Measurements from ENCODE around the gene ACADSB. TPM values are rescaled to one million over a fixed set of nuclear protein-coding genes. Genes with fewer than 3 reads are reported as not detected.

The ACADSB gene
- total RNA-seq, 2 experiments from 2014 or later: 15.4 to 17.3 TPM

GRCh38 chr10:123087348-123087747 lies 78.5 kb downstream of the ACADSB start:
- no peak overlapping the region for H3K27ac Mint-ChIP-seq
- no peak overlapping the region for H3K4me3 Mint-ChIP-seq
- CTCF ChIA-PET: no interaction called here
- peaks cover 7% of the 10 kb centered on the region for H3K27me3 Mint-ChIP-seq (ENCODE audit: low read depth)
- no peaks in the 10 kb centered on the region for H3K9me3 Mint-ChIP-seq (ENCODE audit: insufficient read depth)
- POLR2A ChIA-PET: no interaction called here
- DNase-seq (no peak), ATAC-seq (no peak)
- no peaks in the 10 kb centered on the region for H3K36me3 Mint-ChIP-seq (ENCODE audit: low read depth)
- peaks cover 4% of the 10 kb centered on the region for H3K4me1 Mint-ChIP-seq (ENCODE audit: low read depth)

GRCh38 chr10:123087786-123088185 lies 79.0 kb downstream of the ACADSB start:
- no peak overlapping the region for H3K27ac Mint-ChIP-seq
- no peaks in the 10 kb centered on the region for H3K36me3 Mint-ChIP-seq (ENCODE audit: low read depth)
- DNase-seq (no peak), ATAC-seq (no peak)
- peaks cover 9% of the 10 kb centered on the region for H3K27me3 Mint-ChIP-seq (ENCODE audit: low read depth)
- no peak overlapping the region for H3K4me3 Mint-ChIP-seq
- CTCF ChIA-PET: no interaction called here
- H3K4me1 Mint-ChIP-seq (ENCODE audit: low read depth): peaks cover 4% of the 10 kb centered on the region
- H3K9me3 Mint-ChIP-seq (ENCODE audit: insufficient read depth): no peaks in the 10 kb centered on the region
- POLR2A ChIA-PET: no interaction called here

- H3K4me3 Mint-ChIP-seq: no peak overlapping the region
- H3K9me3 Mint-ChIP-seq (ENCODE audit: insufficient read depth): no peaks in the 10 kb centered on the region
- H3K36me3 Mint-ChIP-seq (ENCODE audit: low read depth): no peaks in the 10 kb centered on the region
- ATAC-seq (no peak), DNase-seq (no peak)
- ChIA-PET POLR2A (interaction anchor here (0.7 kb wide), 1 partner anchor 66 kb away, joined by 3 read pairs; no protein-coding TSS in a partner anchor), CTCF (no interaction called here)
- peaks cover 9% of the 10 kb centered on the region for H3K27me3 Mint-ChIP-seq (ENCODE audit: low read depth)
- H3K27ac Mint-ChIP-seq: no peak overlapping the region
- peaks cover 4% of the 10 kb centered on the region for H3K4me1 Mint-ChIP-seq (ENCODE audit: low read depth)
Observed at GRCh38 chr10:123092635-123093414, 84.0 kb downstream of the ACADSB start.

- H3K9me3 Mint-ChIP-seq (ENCODE audit: insufficient read depth): no peaks in the 10 kb centered on the region
- peaks cover 4% of the 10 kb centered on the region for H3K4me1 Mint-ChIP-seq (ENCODE audit: low read depth)
- H3K27me3 Mint-ChIP-seq (ENCODE audit: low read depth): peaks cover 9% of the 10 kb centered on the region
- ChIA-PET POLR2A (interaction anchor here (0.7 kb wide), 1 partner anchor 65 kb away, joined by 3 read pairs; no protein-coding TSS in a partner anchor), CTCF (no interaction called here)
- DNase-seq (no peak), ATAC-seq (no peak)
- H3K27ac Mint-ChIP-seq: no peak overlapping the region
- H3K36me3 Mint-ChIP-seq (ENCODE audit: low read depth): no peaks in the 10 kb centered on the region
- no peak overlapping the region for H3K4me3 Mint-ChIP-seq
Observed at GRCh38 chr10:123093489-123093888, 84.7 kb downstream of the ACADSB start.

GRCh38 chr10:123096452-123096851 lies 87.6 kb downstream of the ACADSB start:
- Mint-ChIP-seq H3K9me3 (ENCODE audit: insufficient read depth) (no peaks in the 10 kb centered on the region), H3K36me3 (ENCODE audit: low read depth) (no peaks in the 10 kb centered on the region), H3K27ac (no peak overlapping the region), H3K27me3 (ENCODE audit: low read depth) (peaks cover 6% of the 10 kb centered on the region), H3K4me1 (ENCODE audit: low read depth) (no peaks in the 10 kb centered on the region), H3K4me3 (no peak overlapping the region)
- ChIA-PET POLR2A (no interaction called here), CTCF (no interaction called here)
- ATAC-seq (no peak), DNase-seq (no peak)

GRCh38 chr10:123097039-123097438 lies 88.2 kb downstream of the ACADSB start:
- Mint-ChIP-seq H3K4me1 (ENCODE audit: low read depth) (no peaks in the 10 kb centered on the region), H3K36me3 (ENCODE audit: low read depth) (no peaks in the 10 kb centered on the region), H3K27ac (no peak overlapping the region), H3K4me3 (no peak overlapping the region), H3K27me3 (ENCODE audit: low read depth) (peaks cover 6% of the 10 kb centered on the region), H3K9me3 (ENCODE audit: insufficient read depth) (no peaks in the 10 kb centered on the region)
- POLR2A ChIA-PET: no interaction called here
- ATAC-seq (no peak), DNase-seq (no peak)
- CTCF ChIA-PET: no interaction called here

GRCh38 chr10:123100030-123100762 lies 91.4 kb downstream of the ACADSB start:
- no peak overlapping the region for H3K27ac Mint-ChIP-seq
- H3K4me3 Mint-ChIP-seq: no peak overlapping the region
- ATAC-seq (no peak), DNase-seq (no peak)
- no peaks in the 10 kb centered on the region for H3K27me3 Mint-ChIP-seq (ENCODE audit: low read depth)
- no peaks in the 10 kb centered on the region for H3K36me3 Mint-ChIP-seq (ENCODE audit: low read depth)
- no peaks in the 10 kb centered on the region for H3K4me1 Mint-ChIP-seq (ENCODE audit: low read depth)
- no peaks in the 10 kb centered on the region for H3K9me3 Mint-ChIP-seq (ENCODE audit: insufficient read depth)
- ChIA-PET POLR2A (no interaction called here), CTCF (no interaction called here)

GRCh38 chr10:123101872-123102271 lies 93.1 kb downstream of the ACADSB start:
- ATAC-seq (no peak), DNase-seq (no peak)
- ChIA-PET POLR2A (no interaction called here), CTCF (no interaction called here)
- no peak overlapping the region for H3K27ac Mint-ChIP-seq
- H3K9me3 Mint-ChIP-seq (ENCODE audit: insufficient read depth): no peaks in the 10 kb centered on the region
- no peak overlapping the region for H3K4me3 Mint-ChIP-seq
- no peaks in the 10 kb centered on the region for H3K4me1 Mint-ChIP-seq (ENCODE audit: low read depth)
- H3K36me3 Mint-ChIP-seq (ENCODE audit: low read depth): no peaks in the 10 kb centered on the region
- no peaks in the 10 kb centered on the region for H3K27me3 Mint-ChIP-seq (ENCODE audit: low read depth)

GRCh38 chr10:123102673-123103072 lies 93.9 kb downstream of the ACADSB start:
- DNase-seq: no peak
- H3K27me3 Mint-ChIP-seq (ENCODE audit: low read depth): no peaks in the 10 kb centered on the region
- no peaks in the 10 kb centered on the region for H3K9me3 Mint-ChIP-seq (ENCODE audit: insufficient read depth)
- ATAC-seq: no peak
- no peak overlapping the region for H3K27ac Mint-ChIP-seq
- H3K36me3 Mint-ChIP-seq (ENCODE audit: low read depth): no peaks in the 10 kb centered on the region
- ChIA-PET POLR2A (no interaction called here), CTCF (no interaction called here)
- no peaks in the 10 kb centered on the region for H3K4me1 Mint-ChIP-seq (ENCODE audit: low read depth)
- no peak overlapping the region for H3K4me3 Mint-ChIP-seq

- Mint-ChIP-seq H3K9me3 (ENCODE audit: insufficient read depth) (no peaks in the 10 kb centered on the region), H3K4me3 (no peak overlapping the region), H3K27me3 (ENCODE audit: low read depth) (no peaks in the 10 kb centered on the region), H3K36me3 (ENCODE audit: low read depth) (no peaks in the 10 kb centered on the region), H3K4me1 (ENCODE audit: low read depth) (no peaks in the 10 kb centered on the region), H3K27ac (no peak overlapping the region)
- POLR2A ChIA-PET: no interaction called here
- ATAC-seq (no peak), DNase-seq (no peak)
- CTCF ChIA-PET: no interaction called here
Observed at GRCh38 chr10:123103944-123104343, 95.1 kb downstream of the ACADSB start.
